ENCODE measurements around the gene WWP2.
"Not testable (repeated sequence)": the region's sequence is repeated elsewhere in the genome, so short reads cannot be mapped to it uniquely, and the experiment has no call there.

The WWP2 gene

DNA sequence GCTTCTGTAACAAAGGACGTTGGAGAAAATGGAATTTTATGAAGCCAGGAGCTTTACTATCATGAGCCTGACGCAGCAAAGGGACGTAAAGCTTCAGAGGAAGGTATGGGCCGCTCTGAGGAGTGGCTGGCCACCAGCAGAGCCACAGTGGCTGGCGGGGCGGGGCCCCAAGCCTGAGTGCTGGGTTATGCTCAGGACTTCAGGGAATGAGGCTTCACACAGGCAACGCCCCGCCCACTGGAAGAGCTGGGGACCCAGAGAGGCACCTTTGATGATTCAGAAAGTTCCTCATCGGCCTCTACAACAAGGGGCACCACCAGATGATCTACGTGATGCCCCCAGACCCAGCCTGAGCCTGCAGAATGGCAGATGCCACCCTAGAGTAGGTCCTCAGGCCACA is 16.2 kb upstream of the WWP2 start:
- DNase-seq (ENCODE audit: low read depth in 3 of 3) = no peak

DNA sequence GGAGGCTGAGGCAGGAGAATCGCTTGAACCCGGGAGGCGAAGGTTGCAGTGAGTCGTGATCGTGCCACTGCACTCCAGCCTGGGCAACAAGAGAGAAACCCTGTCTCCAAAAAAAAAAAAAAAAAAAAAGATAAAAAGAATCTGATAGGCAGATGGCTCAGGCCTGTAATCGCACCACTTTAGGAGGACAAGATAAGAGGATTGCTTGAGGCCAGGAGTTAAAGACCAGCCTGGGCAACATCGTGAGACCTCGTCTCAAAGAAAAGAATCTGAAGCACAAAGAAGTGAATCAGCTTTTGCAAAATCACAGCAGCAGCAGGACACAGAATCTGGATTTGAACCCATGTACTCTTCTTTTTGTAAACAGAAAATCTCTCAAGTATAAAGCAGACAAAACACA is 15.0 kb upstream of the WWP2 start:
- DNase-seq (ENCODE audit: low read depth in 3 of 3) = no peak

DNA sequence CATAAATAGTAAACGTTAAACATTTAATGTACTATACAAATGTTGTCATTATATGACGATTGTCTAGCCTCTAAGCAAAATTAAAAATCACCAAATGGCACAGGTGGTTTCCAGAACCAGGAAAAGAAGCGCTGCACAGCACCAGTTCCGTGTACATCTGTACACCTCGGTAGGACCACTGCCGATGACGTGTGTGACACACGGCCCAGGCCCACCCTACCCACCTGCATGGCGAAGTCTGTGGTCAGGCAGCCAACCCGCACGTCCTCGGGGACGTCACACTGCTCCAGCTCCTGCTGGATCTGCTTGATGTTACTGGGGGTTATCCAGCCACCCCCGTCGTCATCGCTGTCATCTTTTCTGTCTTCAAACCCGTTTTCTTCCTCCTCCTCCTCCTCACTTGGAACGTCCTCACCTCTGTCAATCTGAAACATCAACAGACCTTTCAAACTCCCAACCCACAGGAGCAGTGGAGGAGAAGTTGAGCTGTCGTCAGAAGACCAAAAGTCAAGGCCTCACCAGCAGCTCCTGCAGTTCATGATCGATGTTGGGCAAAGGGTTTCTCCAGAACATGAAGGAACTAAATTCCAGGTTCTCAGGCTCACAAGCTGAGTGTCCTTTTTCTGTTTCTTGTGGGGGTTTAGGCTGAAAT is 13.3 kb upstream of the WWP2 start:
- DNase-seq (ENCODE audit: low read depth in 3 of 3) = no peak

DNA sequence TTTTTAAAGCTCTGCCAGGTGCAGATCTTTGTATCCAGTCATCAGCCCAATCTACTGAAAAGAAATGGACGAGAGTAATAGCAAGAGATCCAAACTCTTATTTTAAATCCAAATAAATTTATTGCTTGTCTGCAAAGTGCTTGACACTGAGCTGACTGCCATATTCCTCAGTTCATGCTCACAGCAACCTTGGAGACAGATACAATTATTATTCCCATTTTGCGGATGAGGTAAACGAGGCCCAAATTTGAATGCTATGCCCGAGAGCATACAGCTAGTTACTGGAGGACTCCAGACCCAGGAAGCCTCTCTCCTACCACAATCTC is 8.0 kb upstream of the WWP2 start:
- no peak for DNase-seq (ENCODE audit: low read depth in 3 of 3)

DNA sequence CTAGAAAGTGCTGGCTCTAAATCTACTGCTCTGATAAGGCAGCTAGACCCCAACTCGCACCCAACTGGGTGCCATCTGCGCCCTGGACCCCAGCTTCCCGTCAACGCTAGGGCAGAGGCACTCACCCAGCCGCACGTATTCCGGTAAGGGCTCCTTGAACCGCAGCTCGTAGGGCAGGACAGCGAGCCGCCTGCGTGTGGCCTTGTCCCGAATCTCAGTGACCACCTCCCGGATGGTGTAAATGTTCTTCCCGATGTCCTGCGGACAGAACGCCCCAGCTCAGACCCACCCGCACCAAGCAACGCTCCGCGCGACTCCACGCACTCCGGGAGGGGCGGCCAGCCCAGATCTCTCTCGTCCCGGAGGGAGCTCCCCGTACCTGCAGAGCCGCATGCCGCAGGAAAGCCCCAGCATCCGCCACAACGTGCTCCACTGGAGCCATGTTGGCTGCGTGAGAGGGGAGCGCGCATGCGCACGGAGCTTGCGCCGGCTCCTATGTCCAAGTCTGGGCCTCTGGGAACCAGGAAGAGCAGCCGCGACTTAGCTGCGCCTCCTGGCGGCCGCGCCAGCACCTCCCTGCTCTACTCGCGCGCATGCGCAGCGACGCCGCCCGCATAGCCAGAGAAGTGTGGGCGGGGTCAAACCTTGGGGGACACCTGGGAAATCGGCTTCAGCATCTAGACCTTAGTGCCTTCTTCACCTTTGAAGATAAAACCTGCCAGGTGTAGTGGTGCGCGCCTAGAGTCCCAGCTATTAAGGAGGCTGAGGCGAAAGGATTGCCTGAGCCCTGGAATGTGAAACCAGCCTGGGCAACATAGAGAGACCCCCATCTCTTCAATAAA is 7.4 kb upstream of the WWP2 start, which contains the start of gene NOB1:
Gene NOB1, minus strand, starts transcription at position 458 of the 842 bp plus-strand sequence. Its CDS starts 16 bp downstream, at position 442.
- DNase-seq (ENCODE audit: low read depth in 3 of 3) = peak; percentile 92 to 94 (median 94)

DNA sequence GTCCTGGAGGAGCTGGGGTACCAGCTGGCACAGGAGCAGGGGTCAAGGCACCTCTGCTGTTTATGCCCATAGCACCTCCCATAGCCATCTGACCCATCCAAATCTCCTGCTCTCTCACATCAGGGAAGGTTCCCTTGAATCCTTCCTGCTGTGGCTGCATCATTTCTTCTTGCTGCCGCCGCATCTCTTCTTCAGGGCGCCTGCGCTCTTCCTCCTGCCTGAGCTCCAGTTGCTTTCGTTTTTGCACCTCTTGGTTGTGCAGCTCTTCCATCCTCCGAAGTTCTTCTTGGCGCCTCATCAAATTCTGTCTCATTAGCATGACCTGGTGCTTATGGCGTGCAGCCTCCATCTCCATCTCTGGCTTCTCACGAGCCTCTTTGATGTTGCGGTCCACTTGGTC is 5.4 kb upstream of the WWP2 start:
- DNase-seq (ENCODE audit: low read depth in 3 of 3) = no peak

DNA sequence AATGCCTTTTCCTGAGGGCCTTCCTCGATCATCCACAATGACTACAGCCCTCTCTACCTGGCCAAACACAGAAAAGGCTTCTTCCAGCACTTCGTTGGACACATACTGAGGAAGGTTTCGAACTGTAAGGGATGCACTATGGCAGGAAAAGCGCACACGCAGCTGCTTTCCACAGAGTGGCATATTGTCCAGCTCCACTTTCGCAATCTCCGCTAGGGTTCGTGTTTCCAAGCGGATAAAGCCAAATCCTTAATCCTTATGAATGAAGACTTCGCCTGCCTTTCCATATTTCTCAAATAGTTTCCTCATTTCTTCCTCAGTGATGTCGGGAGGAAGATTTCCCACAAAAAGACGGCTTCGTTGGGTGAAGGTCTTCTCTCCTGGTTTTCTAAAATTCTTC is 4.8 kb upstream of the WWP2 start:
- not testable (repeated sequence) for DNase-seq (ENCODE audit: low read depth in 3 of 3)

DNA sequence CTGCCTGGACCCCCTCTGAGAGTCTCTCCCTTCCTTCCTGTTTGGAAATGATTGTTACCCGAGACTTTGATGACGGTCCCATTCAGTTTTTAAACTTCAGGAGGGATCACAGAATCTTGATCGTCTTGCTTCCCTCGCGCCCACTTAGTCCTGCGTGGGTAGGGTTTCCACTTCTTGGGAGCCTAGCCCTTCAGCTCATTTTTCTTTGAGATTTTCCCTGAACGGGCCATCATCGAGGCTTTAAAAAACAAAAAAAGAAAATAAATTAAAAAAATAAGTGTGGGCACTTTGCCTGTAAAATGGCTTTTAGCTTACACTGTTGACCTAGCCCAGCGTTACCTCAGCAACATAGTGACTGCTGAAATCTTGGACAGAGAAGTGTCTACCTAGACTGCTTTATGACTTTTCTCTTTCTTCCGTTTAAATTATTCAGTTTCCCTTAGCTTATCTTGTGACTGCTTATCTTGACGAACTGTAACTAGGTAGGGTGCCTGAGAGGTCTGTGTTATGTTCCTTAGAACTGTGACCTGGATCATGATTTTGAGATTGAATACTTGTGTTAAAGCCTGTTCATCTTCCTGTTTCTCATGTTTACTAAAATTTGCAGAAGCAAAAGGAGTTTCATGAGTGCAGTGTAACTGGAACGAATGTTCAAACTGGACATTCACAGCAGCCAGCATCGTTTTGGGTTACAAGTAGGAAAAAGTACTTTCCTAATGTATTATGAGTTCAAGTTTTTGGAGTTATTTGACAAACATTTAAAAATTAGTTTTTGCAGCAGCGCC is 874 bp downstream of the WWP2 start:
- DNase-seq (ENCODE audit: low read depth in 3 of 3) = no peak

DNA sequence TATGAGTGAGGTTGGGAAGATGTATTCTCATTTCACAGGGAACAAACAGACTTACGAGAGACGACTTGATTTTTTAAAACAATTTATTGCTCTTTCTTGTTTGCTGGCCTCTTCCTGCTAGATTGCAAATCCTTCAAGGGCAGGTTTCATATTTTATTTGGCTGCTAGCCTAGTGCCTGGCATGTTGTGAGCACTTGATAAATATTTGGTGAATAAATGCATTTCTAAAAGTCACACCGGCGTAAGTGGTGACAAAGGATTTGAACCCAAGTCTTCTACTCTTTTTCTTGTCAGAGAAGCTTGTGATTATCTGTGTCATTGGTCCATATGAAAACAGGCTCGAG is 1.4 kb downstream of the WWP2 start:
- DNase-seq (ENCODE audit: low read depth in 3 of 3) = no peak

DNA sequence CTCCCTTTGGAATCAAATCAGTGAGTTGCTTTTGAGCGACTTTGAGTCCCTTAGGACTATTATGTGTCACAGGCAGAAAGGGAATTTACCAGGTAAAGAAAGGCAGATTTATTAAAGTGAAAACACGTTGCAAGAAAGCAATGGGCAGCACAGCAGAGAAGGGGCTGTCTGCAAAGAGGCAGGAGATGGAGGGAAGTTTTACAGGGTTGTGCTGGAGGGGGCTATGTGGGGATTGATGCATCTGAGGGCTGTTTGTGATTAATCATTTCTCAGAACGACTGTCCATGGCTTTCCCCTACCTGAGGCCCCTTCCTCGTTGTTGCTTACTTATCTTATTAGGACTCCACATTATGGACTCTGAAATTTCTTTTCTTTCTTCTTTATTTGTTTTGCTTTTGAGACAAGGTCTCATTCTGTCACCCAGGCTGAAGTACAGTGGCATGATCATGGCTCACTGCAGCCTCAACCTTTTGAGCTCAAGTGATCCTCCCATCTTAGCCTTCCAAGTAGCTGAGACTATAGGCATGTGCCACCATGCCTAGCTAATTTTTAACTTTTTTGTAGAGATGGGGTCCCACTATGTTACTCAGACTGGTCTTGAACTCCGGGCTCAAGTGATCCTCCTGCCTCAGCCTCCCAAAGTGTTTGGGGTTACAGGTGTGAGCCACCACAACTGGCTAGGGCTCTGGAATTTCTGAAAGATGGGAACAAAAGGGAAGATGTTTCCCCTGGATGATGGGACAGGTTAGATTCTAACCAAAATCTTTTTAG is 5.5 kb downstream of the WWP2 start:
- DNase-seq (ENCODE audit: low read depth in 3 of 3) = no peak

DNA sequence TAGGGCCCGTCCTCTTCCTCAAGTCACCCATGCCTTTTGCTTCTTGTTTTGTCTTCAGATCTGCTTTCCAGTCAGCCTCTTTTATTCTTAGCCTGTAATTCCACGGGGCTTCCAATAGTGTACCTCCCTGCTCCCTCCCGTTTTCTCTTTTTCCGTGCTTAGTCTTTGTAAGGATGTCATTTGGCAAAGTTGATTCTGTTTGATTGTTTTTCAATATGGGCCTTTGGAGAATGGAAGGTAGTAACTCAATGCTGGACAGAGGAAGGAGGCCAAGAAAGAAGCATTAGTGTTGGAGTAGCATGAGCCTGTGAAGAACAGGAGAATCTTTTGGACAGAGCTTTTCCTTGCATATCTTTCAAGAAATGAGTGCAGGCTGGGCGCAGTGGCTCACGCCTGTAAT is 6.5 kb downstream of the WWP2 start:
- DNase-seq (ENCODE audit: low read depth in 3 of 3) = no peak

DNA sequence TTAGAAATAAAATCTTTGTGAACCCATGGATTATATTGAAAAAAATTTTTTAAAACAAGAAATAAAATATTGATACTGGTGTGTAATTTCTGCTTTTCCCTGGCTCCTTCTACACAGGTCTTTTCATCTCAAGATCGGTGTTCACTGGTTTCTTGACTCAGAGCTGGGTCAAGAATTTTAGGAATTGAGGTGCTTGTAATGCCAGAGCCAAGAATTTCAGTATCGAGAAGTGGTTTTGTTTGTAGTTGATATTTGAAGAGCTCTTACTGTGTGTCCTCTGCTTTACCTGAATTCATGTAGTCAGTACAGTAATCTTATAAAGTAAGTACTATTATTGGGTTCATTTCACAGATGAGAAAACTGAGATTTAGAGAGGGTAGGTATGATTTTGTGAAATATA is 7.3 kb downstream of the WWP2 start:
- DNase-seq (ENCODE audit: low read depth in 3 of 3) = no peak

DNA sequence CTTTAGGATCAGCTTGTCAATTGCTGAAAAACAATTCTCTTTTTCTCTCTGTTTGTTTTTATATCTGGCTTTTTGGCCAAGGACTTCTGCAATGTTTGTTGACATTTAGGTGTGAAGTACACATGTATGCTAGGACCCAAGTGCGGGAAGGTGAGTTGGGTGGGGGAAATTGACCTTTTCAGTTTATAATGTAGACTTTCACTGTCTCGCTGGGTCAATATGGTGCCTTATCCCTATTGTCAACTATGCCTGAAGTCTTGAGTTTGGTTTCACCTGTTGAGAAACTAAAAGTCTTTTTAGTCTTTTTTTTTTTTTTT is 9.5 kb downstream of the WWP2 start:
- no peak for DNase-seq (ENCODE audit: low read depth in 3 of 3)

DNA sequence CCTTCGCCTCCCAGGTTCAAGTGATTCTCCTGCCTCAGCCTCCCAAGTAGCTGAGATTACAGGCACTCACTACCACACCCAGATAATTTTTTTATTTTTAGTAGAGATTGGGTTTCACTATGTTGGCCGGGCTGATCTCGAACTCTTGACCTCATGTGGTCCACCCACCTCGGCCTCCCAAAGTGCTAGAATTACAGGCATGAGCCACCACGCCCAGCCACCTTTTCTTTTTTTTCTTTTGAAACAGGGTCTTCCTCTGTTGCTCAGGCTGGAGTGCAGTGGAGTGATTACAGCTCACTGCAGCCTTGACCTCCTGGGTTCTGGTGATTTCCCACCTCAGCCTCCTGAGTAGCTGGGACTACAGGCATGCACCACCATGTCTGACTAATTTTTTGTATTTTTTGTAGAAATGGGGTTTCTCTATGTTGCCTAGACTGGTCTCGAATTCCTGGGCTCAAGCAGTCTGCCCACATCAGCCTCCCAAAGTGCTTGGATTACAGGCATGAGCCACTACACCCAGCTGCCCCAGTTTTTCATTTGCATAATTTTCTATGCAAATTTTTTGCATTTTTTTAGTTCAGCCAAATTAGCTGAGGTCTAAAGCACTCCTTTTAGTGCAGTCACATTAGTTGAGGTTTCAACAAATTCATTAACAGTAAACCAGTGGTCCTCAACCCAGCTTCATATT is 11.3 kb downstream of the WWP2 start:
- DNase-seq (ENCODE audit: low read depth in 3 of 3) = no peak

DNA sequence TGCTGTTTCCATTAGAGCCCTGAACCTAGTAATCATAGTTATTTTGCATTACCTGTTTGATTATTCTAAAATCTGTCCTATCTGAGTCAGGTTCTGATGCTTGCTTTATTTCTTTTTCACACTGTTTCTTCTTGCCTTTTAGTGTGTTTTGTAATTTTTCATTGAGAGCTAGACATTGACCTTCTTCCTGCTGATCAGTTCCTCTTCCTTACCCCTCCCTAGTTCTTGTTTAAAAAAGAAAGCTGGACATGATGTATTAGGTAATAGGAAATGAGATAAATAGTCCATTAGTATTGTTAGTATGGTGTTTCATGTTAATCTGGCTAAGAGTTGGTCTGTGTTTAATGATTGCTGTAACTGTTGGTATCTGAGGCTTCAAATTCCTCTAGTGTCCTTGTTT is 13.4 kb downstream of the WWP2 start:
- no peak for DNase-seq (ENCODE audit: low read depth in 3 of 3)

DNA sequence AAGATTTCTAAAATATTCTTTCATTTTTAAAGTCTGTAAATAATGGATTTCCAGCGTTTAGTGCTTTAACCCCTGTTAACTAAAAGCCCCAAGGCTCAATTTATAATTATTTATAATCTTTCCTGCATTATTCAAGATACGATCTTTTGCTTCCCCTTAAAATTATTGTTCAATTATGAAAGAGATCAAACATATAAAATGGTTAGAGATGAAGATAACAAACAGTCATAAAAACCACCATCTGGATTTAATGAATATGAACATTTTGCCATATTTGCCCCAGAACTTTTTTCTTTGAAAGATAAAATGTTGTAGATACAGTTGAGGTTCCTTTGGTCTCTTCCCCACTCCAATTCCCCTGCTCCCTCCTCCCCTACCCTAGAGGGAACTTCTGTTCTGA is 17.6 kb downstream of the WWP2 start:
- DNase-seq (ENCODE audit: low read depth in 3 of 3) = no peak

DNA sequence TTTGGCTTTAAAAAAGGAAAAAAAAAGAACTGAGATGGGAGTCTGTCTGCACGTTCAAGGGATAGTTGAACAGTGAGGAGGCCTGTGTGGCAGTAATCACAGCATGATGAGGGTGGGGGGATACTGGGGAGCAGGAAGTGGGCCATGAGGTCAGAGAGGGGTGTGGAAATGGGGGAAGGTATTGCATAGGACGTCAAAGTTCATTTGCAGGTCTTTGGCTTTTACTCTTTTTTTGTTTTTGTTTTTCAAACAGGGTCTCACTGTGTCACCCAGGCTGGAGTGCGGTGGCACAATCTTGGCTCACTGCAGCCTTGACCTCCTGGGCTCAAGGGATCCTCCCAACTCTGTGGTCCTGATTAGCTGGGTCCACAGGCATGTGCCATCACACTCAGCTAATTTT is 19.0 kb downstream of the WWP2 start:
- no peak for DNase-seq (ENCODE audit: low read depth in 3 of 3)

DNA sequence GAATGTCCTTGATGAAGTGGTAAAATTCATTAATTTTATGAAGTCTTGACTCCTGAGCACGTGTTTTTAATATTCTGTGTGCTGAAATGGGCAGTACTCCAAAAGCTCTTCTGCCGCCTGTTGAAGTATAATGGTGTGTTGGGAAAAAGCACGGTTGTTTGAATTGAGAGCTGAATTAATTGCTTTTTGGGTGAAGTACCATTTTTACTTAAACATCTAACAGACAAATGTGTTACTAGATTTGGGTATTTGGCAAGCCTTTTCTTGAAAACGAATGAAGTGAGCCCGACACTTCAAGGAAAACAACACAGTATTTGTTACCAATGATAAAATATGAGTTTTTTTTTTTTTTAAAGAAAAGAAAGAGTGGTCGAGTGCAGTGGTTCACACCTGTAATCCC is 22.5 kb downstream of the WWP2 start:
- no peak for DNase-seq (ENCODE audit: low read depth in 3 of 3)

DNA sequence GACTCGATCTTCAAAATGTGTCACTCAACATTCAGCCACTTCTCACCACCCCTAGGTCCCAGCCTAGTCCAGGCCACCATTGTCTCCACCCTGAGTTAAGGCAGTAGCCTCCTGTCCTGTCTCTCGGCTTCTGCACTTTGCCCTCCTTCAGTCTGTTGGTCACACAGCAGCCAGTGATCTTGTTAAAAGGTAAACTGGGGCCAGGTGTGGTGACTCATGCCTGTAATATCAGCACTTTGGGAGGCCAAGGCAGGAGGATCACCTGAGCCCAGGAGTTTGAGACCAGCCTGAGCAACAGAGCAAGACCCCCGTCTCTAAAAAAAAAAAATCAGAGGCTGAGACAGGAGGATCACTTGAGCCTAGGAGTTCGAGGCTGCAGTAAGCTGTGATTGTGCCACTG is 25.8 kb downstream of the WWP2 start:
- no peak for DNase-seq (ENCODE audit: low read depth in 3 of 3)

DNA sequence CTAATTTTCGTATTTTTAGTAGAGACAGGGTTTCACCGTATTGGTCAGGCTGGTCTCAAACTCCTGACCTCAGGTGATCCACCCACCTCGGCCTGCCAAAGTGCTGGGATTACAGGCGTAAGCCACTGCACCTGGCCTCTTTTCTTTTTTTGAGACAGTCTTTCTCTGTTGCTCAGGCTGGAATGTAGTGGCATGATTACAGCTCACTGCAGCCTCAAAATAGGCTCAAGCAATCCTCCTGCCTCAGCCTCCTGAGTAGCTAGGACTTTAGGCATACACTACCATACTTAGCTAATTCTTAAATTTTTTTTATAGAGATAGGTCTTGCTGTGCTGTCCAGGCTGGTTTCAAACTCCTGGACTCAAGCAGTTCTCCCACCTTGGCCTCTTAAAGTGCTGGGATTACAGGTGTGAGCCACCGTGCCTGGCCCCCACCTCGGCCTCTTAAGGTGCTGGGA is 29.3 kb downstream of the WWP2 start:
- not testable (repeated sequence) for DNase-seq (ENCODE audit: low read depth in 3 of 3)

DNA sequence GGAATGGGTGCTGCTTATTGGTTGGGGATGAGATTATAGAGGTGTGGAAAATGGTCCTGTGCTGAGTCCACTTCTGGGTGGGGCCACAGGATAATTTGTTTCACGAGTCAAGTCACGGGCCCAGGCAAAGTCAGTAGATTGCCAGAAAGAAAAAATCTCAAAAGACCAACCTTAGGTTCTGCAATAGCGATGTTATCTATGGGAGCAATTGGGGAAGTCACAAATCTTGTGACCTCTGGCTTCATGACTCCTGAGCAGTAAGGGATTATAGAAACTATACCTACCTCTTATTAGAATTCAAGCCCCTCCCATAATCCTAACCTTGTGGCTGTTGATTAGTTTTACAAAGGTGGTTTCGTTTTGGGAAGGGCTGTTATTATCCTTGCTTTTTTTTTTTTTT is 31.4 kb downstream of the WWP2 start:
- DNase-seq (ENCODE audit: low read depth in 3 of 3) = no peak

DNA sequence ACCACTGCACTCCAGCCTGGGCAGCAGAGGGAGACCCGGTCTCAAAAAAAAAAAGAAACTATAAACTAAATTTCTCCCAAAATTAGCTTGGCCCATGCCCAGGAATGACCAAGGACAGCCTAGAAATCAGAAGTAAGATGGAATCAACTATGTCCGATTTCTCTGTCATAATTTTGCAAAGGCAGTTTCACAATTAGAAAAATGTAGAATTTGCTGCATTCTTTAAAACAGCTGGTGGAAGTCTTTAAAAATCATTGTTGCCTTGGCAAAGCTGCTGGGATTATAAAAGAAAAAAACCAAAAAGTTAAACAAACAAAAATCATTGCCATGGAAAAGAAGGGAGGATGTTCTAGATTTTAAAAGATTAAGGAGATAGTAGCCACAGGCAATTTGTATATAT is 32.4 kb downstream of the WWP2 start:
- DNase-seq (ENCODE audit: low read depth in 3 of 3) = no peak

All from stimulated activated CD4-positive, alpha-beta T cell treated with anti-CD3 and anti-CD28 coated beads, TNF-alpha, amount 100 ng/mL, for 4 hours (primary cell).